Smooth muscle cell (in vitro differentiated cells): ENCODE measurements around the gene FLT1. TPM values are rescaled to one million over a fixed set of nuclear protein-coding genes. Genes with fewer than 3 reads are reported as not detected.

Experiments
- DNase-seq: peaks from one replicate; lab custom pipeline; 2025; ENCODE audit not compliant: unreplicated experiment; lab: John Stamatoyannopoulos, UW
- H2AFZ ChIP-seq: fragments of 200-600 bp; sonication (generic); 2 replicates; pipeline ENCODE4 v1.6.0; 2016; ENCODE audit warnings: antibody characterized with exemption, low read depth, mild to moderate bottlenecking
- H3F3A ChIP-seq: fragments of 200-600 bp; sonication (generic); 2 replicates; pipeline ENCODE4 v1.6.0; 2017; ENCODE audit warnings: antibody characterized with exemption, low read depth
- H3K27ac ChIP-seq: fragments of 200-600 bp; sonication (generic); 2 replicates; pipeline ENCODE4 v1.5.1; 2016; ENCODE audit warnings: low read depth, mild to moderate bottlenecking
- H3K27me3 ChIP-seq: fragments of 200-600 bp; sonication (generic); 2 replicates; pipeline ENCODE4 v1.6.1; 2016; ENCODE audit warnings: low read depth, mild to moderate bottlenecking
- H3K36me3 ChIP-seq: fragments of 200-600 bp; sonication (generic); 2 replicates; pipeline ENCODE4 v1.5.1; 2016; ENCODE audit warnings: low read depth
- H3K4me1 ChIP-seq: fragments of 200-600 bp; sonication (generic); 2 replicates; pipeline ENCODE4 v1.5.1; 2016; ENCODE audit warnings: low read depth
- H3K4me2 ChIP-seq: fragments of 200-600 bp; sonication (generic); 2 replicates; pipeline ENCODE4 v1.6.0; 2016; ENCODE audit warnings: mild to moderate bottlenecking
- H3K4me3 ChIP-seq: fragments of 200-600 bp; sonication (generic); 2 replicates; pipeline ENCODE4 v1.5.1; 2016; ENCODE audit warnings: mild to moderate bottlenecking
- H3K79me2 ChIP-seq: fragments of 200-600 bp; sonication (generic); 2 replicates; pipeline ENCODE4 v1.6.0; 2016; ENCODE audit warnings: low read depth, mild to moderate bottlenecking
- H3K9ac ChIP-seq: fragments of 200-600 bp; sonication (generic); 2 replicates; pipeline ENCODE4 v1.6.0; 2016; ENCODE audit warnings: low read depth
- H3K9me3 ChIP-seq: fragments of 200-600 bp; sonication (generic); replicated peaks from 2 replicates; pipeline ENCODE4 v1.5.1; 2016; ENCODE audit warnings: low read depth
- H4K20me1 ChIP-seq: fragments of 200-600 bp; sonication (generic); 2 replicates; pipeline ENCODE4 v1.6.0; 2016; ENCODE audit warnings: low read depth
- WGBS: methylation state at CpG from one replicate; pipeline ENCODE4 v1.1.7; 2016; ENCODE audit warnings: low lambda C conversion rate; 5-methylcytosine and 5-hydroxymethylcytosine counted together
- polyA plus RNA-seq: library from polyadenylated mRNA; unstranded; fragments of >200 nt; fragmentation: Nextera tagmentation; extraction: Ambion mirVana; gene quantifications from 2 replicates; pipeline ENCODE4 v1.2.1, GENCODE V29; 2016
- total RNA-seq: library from RNA; depleted of rRNA; stranded (reverse); fragments of >200 nt; gene quantifications from 2 replicates; pipeline ENCODE4 v1.2.3, GENCODE V29; 2014
- TF ChIP-seq, protein P1 (sequence below): fragments of 200-600 bp; sonication (generic); IDR thresholded peaks from 2 replicates; pipeline ENCODE4 v1.5.1; 2017; ENCODE audit warnings: borderline replicate concordance, mild to moderate bottlenecking, antibody characterized with exemption; ENCODE audit not compliant: insufficient read depth, poor library complexity, severe bottlenecking

Gene FLT1
- total and polyA plus RNA-seq, 2 experiments from 2014 or later = 495 to 738 TPM

- Histone ChIP-seq H3K27me3 (no peaks in the 10 kb centered on the region), H3K9me3 (no peaks in the 10 kb centered on the region), H3K9ac (no peak overlapping the region), H3F3A (no peaks in the 10 kb centered on the region), H3K4me3 (no peak overlapping the region), H2AFZ (no peak overlapping the region), H3K27ac (no peak overlapping the region), H3K36me3 (peaks cover 1% of the 10 kb centered on the region), H3K79me2 (no peaks in the 10 kb centered on the region), H4K20me1 (no peaks in the 10 kb centered on the region), H3K4me1 (peaks cover 8% of the 10 kb centered on the region), H3K4me2 (no peak overlapping the region)
- no peak for DNase-seq
- WGBS = 96% methylated on average over 10 of the region's 10 CpGs
- TF ChIP-seq, protein P1, sequence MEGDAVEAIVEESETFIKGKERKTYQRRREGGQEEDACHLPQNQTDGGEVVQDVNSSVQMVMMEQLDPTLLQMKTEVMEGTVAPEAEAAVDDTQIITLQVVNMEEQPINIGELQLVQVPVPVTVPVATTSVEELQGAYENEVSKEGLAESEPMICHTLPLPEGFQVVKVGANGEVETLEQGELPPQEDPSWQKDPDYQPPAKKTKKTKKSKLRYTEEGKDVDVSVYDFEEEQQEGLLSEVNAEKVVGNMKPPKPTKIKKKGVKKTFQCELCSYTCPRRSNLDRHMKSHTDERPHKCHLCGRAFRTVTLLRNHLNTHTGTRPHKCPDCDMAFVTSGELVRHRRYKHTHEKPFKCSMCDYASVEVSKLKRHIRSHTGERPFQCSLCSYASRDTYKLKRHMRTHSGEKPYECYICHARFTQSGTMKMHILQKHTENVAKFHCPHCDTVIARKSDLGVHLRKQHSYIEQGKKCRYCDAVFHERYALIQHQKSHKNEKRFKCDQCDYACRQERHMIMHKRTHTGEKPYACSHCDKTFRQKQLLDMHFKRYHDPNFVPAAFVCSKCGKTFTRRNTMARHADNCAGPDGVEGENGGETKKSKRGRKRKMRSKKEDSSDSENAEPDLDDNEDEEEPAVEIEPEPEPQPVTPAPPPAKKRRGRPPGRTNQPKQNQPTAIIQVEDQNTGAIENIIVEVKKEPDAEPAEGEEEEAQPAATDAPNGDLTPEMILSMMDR = no peak
Observed at GRCh38 chr13:28306325-28306724, 188.6 kb downstream of the FLT1 start.

GRCh38 chr13:28301839-28302238 is 193.1 kb downstream of the FLT1 start:
- H3K27me3 ChIP-seq = no peaks in the 10 kb centered on the region
- H2AFZ ChIP-seq = no peak overlapping the region
- no peak for DNase-seq
- no peak overlapping the region for H3K9ac ChIP-seq
- H3F3A ChIP-seq = no peaks in the 10 kb centered on the region
- H4K20me1 ChIP-seq = no peaks in the 10 kb centered on the region
- H3K4me1 ChIP-seq = peaks cover 8% of the 10 kb centered on the region
- no peaks in the 10 kb centered on the region for H3K9me3 ChIP-seq
- no peaks in the 10 kb centered on the region for H3K36me3 ChIP-seq
- no peak overlapping the region for H3K4me3 ChIP-seq
- no peak overlapping the region for H3K27ac ChIP-seq
- H3K79me2 ChIP-seq = no peaks in the 10 kb centered on the region
- TF ChIP-seq, protein P1 = no peak
- no peak overlapping the region for H3K4me2 ChIP-seq
- WGBS = 72% methylated on average over 4 of the region's 4 CpGs

- no peak overlapping the region for H3K4me2 ChIP-seq
- H2AFZ ChIP-seq = no peak overlapping the region
- no peaks in the 10 kb centered on the region for H3K79me2 ChIP-seq
- H3K27me3 ChIP-seq = no peaks in the 10 kb centered on the region
- peaks cover 8% of the 10 kb centered on the region for H3K4me1 ChIP-seq
- H4K20me1 ChIP-seq = no peaks in the 10 kb centered on the region
- no peaks in the 10 kb centered on the region for H3K36me3 ChIP-seq
- no peak overlapping the region for H3K4me3 ChIP-seq
- WGBS = 75% methylated on average over 2 of the region's 2 CpGs
- no peak for DNase-seq
- H3K9me3 ChIP-seq = no peaks in the 10 kb centered on the region
- H3K27ac ChIP-seq = no peak overlapping the region
- no peaks in the 10 kb centered on the region for H3F3A ChIP-seq
- TF ChIP-seq, protein P1 = no peak
- H3K9ac ChIP-seq = no peak overlapping the region
Observed at GRCh38 chr13:28299916-28300315, 195.0 kb downstream of the FLT1 start.

DNA sequence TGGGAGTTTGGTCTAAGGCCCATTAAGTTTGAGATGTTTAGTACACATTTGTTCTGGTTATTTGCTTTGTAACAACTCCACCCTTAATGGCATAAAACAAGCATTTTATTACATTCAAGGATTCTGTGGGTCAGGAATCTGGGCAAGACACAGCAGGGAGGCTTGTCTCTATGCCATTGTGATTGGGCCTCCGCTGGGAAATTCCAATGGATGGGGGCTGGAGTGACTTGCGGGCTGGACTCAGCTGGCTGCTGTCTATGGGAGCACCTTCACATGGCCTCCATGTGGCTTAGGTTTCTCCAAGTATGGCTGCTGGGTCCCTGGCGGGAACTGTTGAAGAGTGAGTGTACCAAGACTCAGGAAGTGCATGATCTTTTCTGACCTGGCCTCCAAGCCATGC is 197.6 kb downstream of the FLT1 start:
- Histone ChIP-seq H3K79me2 (no peaks in the 10 kb centered on the region), H2AFZ (no peak overlapping the region), H3K9ac (no peak overlapping the region), H4K20me1 (no peaks in the 10 kb centered on the region), H3K9me3 (no peaks in the 10 kb centered on the region), H3K4me3 (no peak overlapping the region), H3F3A (no peaks in the 10 kb centered on the region), H3K4me2 (no peak overlapping the region), H3K27ac (no peak overlapping the region), H3K4me1 (peaks cover 8% of the 10 kb centered on the region), H3K27me3 (no peaks in the 10 kb centered on the region), H3K36me3 (no peaks in the 10 kb centered on the region)
- no peak for DNase-seq
- TF ChIP-seq, protein P1 = no peak
- 84% methylated on average over 3 of the region's 3 CpGs for WGBS
